Ovary (tissue), 9 donors: Measurements from ENCODE around the gene NR4A2. TPM values are rescaled to one million over a fixed set of nuclear protein-coding genes. Genes with fewer than 3 reads are reported as not detected.

ENCODE experiments used
- DNase-seq, 5 donors: peaks; one replicate each; pipeline ENCODE4 v3.0.0-alpha.2; 2019 to 2020
- H3K27ac ChIP-seq, 2 donors: fragments of 200-600 bp; one replicate each; pipeline versions ENCODE4 v1.5.1 to v1.8.0; 2019 to 2022
- H3K27me3 ChIP-seq: fragments of 200-600 bp; one replicate; pipeline ENCODE4 v1.8.0; 2022
- H3K36me3 ChIP-seq: fragments of 200-600 bp; sonication (generic); one replicate; pipeline ENCODE4 v1.5.1; 2019
- H3K4me1 ChIP-seq: one replicate; pipeline ENCODE4 v1.8.1; 2013; ENCODE audit warnings: mild to moderate bottlenecking, moderate library complexity; ENCODE audit not compliant: insufficient read depth
- H3K4me3 ChIP-seq: fragments of 200-600 bp; sonication (generic); one replicate; pipeline ENCODE4 v1.5.1; 2017
- H3K9me3 ChIP-seq, 2 donors: fragments of 200-600 bp in 1 of 2; sonication (generic) in 1 of 2; one replicate each; pipeline versions ENCODE4 v1.5.1 to v1.8.1; 2013 to 2019; ENCODE audit warnings: mild to moderate bottlenecking in 1 of 2, moderate library complexity in 1 of 2
- EP300 ChIP-seq: sonication (generic); formaldehyde crosslinking; IDR thresholded peaks from one replicate; pipeline ENCODE4 v1.6.1; 2017; ENCODE audit warnings: antibody characterized with exemption
- POLR2A ChIP-seq: fragments of 450-650 bp; IDR thresholded peaks from one replicate; pipeline ENCODE4 v1.6.1; 2017; ENCODE audit warnings: antibody characterized with exemption, mild to moderate bottlenecking, moderate library complexity
- WGBS, 3 donors: extraction: QIAGEN DNeasy Blood & Tissue Kit in 1 of 3; methylation state at CpG; one replicate each; pipeline versions ENCODE4 v1.1.5 to v1.1.7; 2013 to 2017; 5-methylcytosine and 5-hydroxymethylcytosine counted together
- intact Hi-C, 4 donors: fragments of 100-400 bp; cut with DNase I; formaldehyde crosslinking; loops; one replicate each; pipeline versions ENCODE4 v1.11.0 to v1.15.1; 2022 to 2023
- polyA plus RNA-seq, 2 donors: library from polyadenylated mRNA; stranded (reverse); fragments of 200-250 nt in 1 of 2; fragments of 350-450 nt in 1 of 2; fragmentation: Illumina TruSeq in 1 of 2; extraction: RNeasy Lipid Tissue Mini Kit (QIAGEN cat#74804) in 1 of 2; gene quantifications; one replicate each; pipeline ENCODE4 v1.2.3, GENCODE V29; 2013 to 2014
- total RNA-seq, 7 donors: library from RNA; depleted of rRNA in 2 of 7; stranded (reverse); fragments of >200 nt in 2 of 7; fragmentation: NEBNext Ultra II Directional in 3 of 7; extraction: Animal tissue kit (Norgen Biotek cat#: 25700) in 3 of 7; gene quantifications; one replicate each; pipeline versions ENCODE4 v1.1.0 to v1.2.4, GENCODE V29; 2016 to 2023
- TF ChIP-seq, protein P1 (sequence below), 3 donors: fragments of 450-650 bp in 2 of 3; fragments of 200-600 bp in 1 of 3; IDR thresholded peaks; one replicate each; pipeline versions ENCODE4 v1.5.1 to v1.8.0; 2016 to 2022; ENCODE audit warnings: antibody characterized with exemption in 3 of 3, mild to moderate bottlenecking in 1 of 3
- donor health status: DM: no; HTN: no; CAD: no; lungs with moderate emphysema.
- donor health status: DM: no; HTN: no; CAD: no.
- donor health status: Bipolar disorder and iron deficiency.
- donor health status: DM: yes; HTN: yes; CAD: no.
- donor health status: DM: no; HTN: no; CAD: no.
- donor health status: DM: yes; HTN: yes; CAD: no.

NR4A2 gene
- total and polyA plus RNA-seq, 9 donors, result 4.4 to 259 (median 45.6) TPM

DNA sequence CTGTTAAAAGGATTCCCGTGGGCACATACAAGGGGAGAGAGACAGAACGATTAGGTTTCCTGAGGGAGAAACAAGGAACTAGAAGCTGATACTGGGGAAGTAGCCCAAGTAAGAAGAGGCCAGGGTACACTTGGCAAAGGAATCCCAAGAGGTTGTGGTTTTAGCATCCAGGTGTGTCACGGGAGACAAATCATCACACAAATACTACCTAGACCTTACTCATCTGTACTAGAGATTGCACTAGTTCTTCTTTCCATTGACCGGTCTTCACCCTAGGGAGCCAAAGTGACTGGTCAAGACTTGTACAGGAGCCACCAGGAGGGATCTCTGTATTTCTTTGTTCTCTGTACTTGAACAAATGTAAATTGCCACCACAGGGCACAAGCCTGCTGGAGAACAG is 14.2 kb upstream of the NR4A2 start:
- Histone ChIP-seq H3K36me3 (no peaks in the 10 kb centered on the region), H3K9me3 (no peaks in the 10 kb centered on the region), H3K4me1 (no peaks in the 10 kb centered on the region), H3K27ac (no peak overlapping the region), H3K4me3 (no peak overlapping the region), H3K27me3 (no peaks in the 10 kb centered on the region)
- WGBS, 3 donors, result 56 to 66% (median 58%) methylated on average over 4 of the region's 4 CpGs
- DNase-seq, result no peak
- intact Hi-C loops, result no loop called here
- TF ChIP-seq POLR2A, result no peak
- no peak for TF ChIP-seq EP300
- TF ChIP-seq, protein P1, sequence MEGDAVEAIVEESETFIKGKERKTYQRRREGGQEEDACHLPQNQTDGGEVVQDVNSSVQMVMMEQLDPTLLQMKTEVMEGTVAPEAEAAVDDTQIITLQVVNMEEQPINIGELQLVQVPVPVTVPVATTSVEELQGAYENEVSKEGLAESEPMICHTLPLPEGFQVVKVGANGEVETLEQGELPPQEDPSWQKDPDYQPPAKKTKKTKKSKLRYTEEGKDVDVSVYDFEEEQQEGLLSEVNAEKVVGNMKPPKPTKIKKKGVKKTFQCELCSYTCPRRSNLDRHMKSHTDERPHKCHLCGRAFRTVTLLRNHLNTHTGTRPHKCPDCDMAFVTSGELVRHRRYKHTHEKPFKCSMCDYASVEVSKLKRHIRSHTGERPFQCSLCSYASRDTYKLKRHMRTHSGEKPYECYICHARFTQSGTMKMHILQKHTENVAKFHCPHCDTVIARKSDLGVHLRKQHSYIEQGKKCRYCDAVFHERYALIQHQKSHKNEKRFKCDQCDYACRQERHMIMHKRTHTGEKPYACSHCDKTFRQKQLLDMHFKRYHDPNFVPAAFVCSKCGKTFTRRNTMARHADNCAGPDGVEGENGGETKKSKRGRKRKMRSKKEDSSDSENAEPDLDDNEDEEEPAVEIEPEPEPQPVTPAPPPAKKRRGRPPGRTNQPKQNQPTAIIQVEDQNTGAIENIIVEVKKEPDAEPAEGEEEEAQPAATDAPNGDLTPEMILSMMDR (IDR thresholded peaks at IDR 0.05), result no peak

DNA sequence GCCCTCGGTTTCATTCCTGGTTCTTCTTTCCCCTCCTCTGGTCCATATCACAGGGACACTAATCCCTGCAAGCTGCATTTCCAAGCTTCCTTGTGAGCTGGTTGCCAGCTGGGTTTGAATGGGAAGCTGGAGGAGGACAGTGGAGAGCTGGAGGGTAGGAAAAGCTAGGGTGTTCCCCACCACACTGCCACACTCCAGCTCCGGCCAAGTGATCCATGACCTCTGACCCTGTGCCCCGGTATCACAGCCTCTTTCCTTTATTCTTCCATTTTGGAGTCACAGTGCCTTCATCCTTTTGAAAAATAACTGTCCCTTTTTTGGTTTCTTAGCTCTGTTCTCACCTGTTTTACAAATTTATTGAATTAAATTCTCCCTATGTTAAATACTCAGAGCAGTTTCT is 13.1 kb upstream of the NR4A2 start:
- Histone ChIP-seq H3K4me1 (no peaks in the 10 kb centered on the region), H3K27ac (no peak overlapping the region), H3K4me3 (no peak overlapping the region), H3K27me3 (no peaks in the 10 kb centered on the region), H3K36me3 (no peaks in the 10 kb centered on the region), H3K9me3 (no peaks in the 10 kb centered on the region)
- WGBS, 3 donors, result 76 to 83% (median 78%) methylated on average over 3 of the region's 3 CpGs
- TF ChIP-seq POLR2A (no peak), EP300 (no peak)
- TF ChIP-seq, protein P1 (IDR thresholded peaks at IDR 0.05), result no peak
- DNase-seq, result no peak
- intact Hi-C loops, result no loop called here

DNA sequence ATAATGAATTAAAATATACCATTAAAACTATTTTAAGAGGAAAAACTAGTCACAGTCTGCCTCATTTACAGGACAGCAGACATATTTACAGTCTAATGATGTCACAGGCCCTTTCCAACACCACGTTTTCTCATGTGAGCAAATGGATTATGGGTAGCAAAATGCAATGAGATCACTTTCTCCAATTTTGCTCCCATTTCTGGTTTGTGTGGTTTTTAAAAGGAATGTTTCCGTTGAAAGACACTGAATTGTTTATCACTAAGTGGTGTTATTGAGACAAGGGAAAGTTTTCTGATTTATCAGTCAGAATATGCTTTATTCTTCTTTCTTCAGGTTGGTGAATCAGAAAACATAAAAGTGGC is 11.4 kb upstream of the NR4A2 start:
- no peak for TF ChIP-seq EP300
- TF ChIP-seq POLR2A, result no peak
- TF ChIP-seq, protein P1 (IDR thresholded peaks at IDR 0.05), result no peak
- Histone ChIP-seq H3K4me1 (no peaks in the 10 kb centered on the region), H3K9me3 (no peaks in the 10 kb centered on the region), H3K36me3 (no peaks in the 10 kb centered on the region), H3K27me3 (no peaks in the 10 kb centered on the region), H3K4me3 (no peak overlapping the region), H3K27ac (peak overlapping the region in 1 of 2 donors; percentile 100)
- intact Hi-C loops, result loop anchor here in 3 of 4 donors (2.0 to 5.0 kb wide), 3 partner anchors 57 to 93 kb away; partner anchors contain the start of gene GPD2 (in 1 of the 3)
- DNase-seq, result no peak
- 42 to 52% (median 48%) methylated on average over 2 of the region's 2 CpGs for WGBS, 3 donors

DNA sequence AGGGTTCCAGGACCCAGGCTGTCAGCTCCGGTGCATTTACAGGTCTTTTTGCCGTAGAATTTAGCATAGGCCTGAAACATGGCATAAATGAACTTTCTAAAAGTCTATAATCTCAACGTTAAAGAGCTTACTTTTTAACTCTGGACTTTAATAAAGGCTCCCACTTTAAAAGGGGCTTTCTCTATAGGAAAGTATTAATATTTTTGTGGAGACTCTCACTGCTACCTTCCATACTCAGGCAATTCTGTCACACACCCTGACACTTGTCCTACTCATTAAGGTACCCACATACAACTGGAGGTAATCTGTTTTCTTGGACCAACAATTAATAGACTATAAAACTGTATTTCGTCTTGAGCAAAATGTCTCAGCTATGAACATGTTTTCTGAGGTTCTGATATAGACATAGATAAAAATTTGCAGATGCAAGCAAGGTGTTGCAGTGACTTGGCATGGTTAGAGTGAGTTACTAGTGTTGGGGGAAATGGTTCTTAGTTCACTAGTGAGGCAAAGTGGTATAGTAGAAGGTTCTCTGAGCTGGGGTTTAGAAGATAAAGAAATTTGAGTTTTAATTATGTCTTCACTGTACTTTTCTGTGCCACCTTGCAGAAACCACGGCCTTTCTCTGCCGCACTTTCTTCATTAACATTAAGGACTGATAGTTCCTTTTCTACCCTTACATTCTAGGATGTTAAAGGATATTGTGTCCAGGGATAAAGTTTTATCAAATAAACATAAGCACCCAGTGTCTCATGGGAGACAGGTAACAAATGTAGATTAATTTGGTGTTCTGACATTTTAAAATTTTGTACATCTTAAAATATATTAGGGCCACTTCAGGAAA is 10.8 kb upstream of the NR4A2 start:
- no peaks in the 10 kb centered on the region for H3K27me3 ChIP-seq
- H3K4me3 ChIP-seq, result peak overlapping the region; percentile 79
- peak overlapping the region; percentile 99 to 100 for H3K27ac ChIP-seq
- no peak for TF ChIP-seq EP300
- TF ChIP-seq POLR2A, result no peak
- TF ChIP-seq, protein P1 (IDR thresholded peaks at IDR 0.05), result no peak
- no peaks in the 10 kb centered on the region for H3K9me3 ChIP-seq
- no peaks in the 10 kb centered on the region for H3K36me3 ChIP-seq
- H3K4me1 ChIP-seq, result no peaks in the 10 kb centered on the region
- intact Hi-C loops, result loop anchor here in 3 of 4 donors (2.0 to 5.0 kb wide), 3 partner anchors 57 to 94 kb away; partner anchors contain the start of gene GPD2 (in 1 of the 3)
- 44 to 48% (median 45%) methylated on average over 6 of the region's 6 CpGs for WGBS, 3 donors
- DNase-seq, result no peak
